A673 (cell line): ENCODE results near the gene KRTAP4-2.

Experiments used
- EZH2 ChIP-seq: fragments of 200-600 bp; sonication (generic); IDR thresholded peaks from 2 replicates; pipeline ENCODE4 v1.6.1; 2017; ENCODE audit warnings: borderline replicate concordance, low read depth, mild to moderate bottlenecking, mixed read lengths, antibody characterized with exemption, low read length; ENCODE audit not compliant: poor library complexity, severe bottlenecking
- TF ChIP-seq, protein P1 (sequence below): fragments of 300-800, 200-600 bp; sonication (generic); conservative IDR thresholded peaks from 2 replicates; pipeline ENCODE4 v1.5.1; 2017; ENCODE audit warnings: low read depth, mild to moderate bottlenecking, antibody characterized with exemption, low read length, moderate library complexity, mixed read lengths

- TF ChIP-seq, protein P1, sequence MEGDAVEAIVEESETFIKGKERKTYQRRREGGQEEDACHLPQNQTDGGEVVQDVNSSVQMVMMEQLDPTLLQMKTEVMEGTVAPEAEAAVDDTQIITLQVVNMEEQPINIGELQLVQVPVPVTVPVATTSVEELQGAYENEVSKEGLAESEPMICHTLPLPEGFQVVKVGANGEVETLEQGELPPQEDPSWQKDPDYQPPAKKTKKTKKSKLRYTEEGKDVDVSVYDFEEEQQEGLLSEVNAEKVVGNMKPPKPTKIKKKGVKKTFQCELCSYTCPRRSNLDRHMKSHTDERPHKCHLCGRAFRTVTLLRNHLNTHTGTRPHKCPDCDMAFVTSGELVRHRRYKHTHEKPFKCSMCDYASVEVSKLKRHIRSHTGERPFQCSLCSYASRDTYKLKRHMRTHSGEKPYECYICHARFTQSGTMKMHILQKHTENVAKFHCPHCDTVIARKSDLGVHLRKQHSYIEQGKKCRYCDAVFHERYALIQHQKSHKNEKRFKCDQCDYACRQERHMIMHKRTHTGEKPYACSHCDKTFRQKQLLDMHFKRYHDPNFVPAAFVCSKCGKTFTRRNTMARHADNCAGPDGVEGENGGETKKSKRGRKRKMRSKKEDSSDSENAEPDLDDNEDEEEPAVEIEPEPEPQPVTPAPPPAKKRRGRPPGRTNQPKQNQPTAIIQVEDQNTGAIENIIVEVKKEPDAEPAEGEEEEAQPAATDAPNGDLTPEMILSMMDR, result no peak
- TF ChIP-seq EZH2, result no peak
These were observed 9.9 kb downstream of the KRTAP4-2 start, which contains the start of gene KRTAP4-3 for GRCh38 chr17:41168121-41168520.
